Right ventricle myocardium superior (tissue), 1 donor: ENCODE results near the gene GIMAP1. TPM values are rescaled to one million over a fixed set of nuclear protein-coding genes. Genes with fewer than 3 reads are reported as not detected.

Experiments
- ATAC-seq: fragments of 200-7000 bp; cut with Tn5 transposase; one replicate; pipeline ENCODE4 v1.9.1; 2020; ENCODE audit warnings: mild to moderate bottlenecking; ENCODE audit not compliant: poor library complexity
- DNase-seq: peaks from one replicate; pipeline ENCODE4 v3.0.0-alpha.2; 2020
- intact Hi-C: fragments of 100-400 bp; cut with DNase I; formaldehyde crosslinking; loops from one replicate; pipeline ENCODE4 v1.11.2; 2022
- total RNA-seq: library from RNA; stranded (reverse); fragmentation: NEBNext Ultra II Directional; extraction: Animal tissue kit (Norgen Biotek cat#: 25700); gene quantifications from one replicate; pipeline ENCODE4 v1.2.1, GENCODE V29; 2021
- donor health status: DM: no; HTN: yes; CAD: no; lungs with severe emphysema.

The GIMAP1 gene
- total RNA-seq, 1 donor from 2014 or later: 5.6 TPM

GRCh38 chr7:150740053-150740452, 23.6 kb downstream of the GIMAP1 start:
- ATAC-seq (no peak), DNase-seq (no peak)
- intact Hi-C loops: loop anchor here (5.0 to 10.0 kb wide), 2 partner anchors 115 to 288 kb away; partner anchors contain the start of gene GIMAP8

GRCh38 chr7:150742286-150742968, 26.0 kb downstream of the GIMAP1 start:
- ATAC-seq (no peak), DNase-seq (no peak)
- intact Hi-C loops: loop anchor here (5.0 to 10.0 kb wide), 2 partner anchors 118 to 290 kb away; partner anchors contain the start of gene GIMAP8

GRCh38 chr7:150744041-150744656, 27.7 kb downstream of the GIMAP1 start:
- ATAC-seq: no peak
- intact Hi-C loops: loop anchor here (5.0 to 10.0 kb wide), 2 partner anchors 119 to 292 kb away; partner anchors contain the start of gene GIMAP8
- no peak for DNase-seq

- DNase-seq (no peak), ATAC-seq (no peak)
- intact Hi-C loops: loop anchor here (10.0 kb wide), 1 partner anchor 120 kb away; no protein-coding TSS in a partner anchor
Observed at GRCh38 chr7:150745086-150745485, 28.7 kb downstream of the GIMAP1 start.

- no peak for ATAC-seq
- DNase-seq: no peak
- intact Hi-C loops: loop anchor here (10.0 kb wide), 1 partner anchor 121 kb away; no protein-coding TSS in a partner anchor
Observed at GRCh38 chr7:150745876-150746275, 29.5 kb downstream of the GIMAP1 start.

GRCh38 chr7:150746921-150747320, 30.5 kb downstream of the GIMAP1 start:
- no peak for ATAC-seq
- DNase-seq: no peak
- intact Hi-C loops: loop anchor here (10.0 kb wide), 1 partner anchor 122 kb away; no protein-coding TSS in a partner anchor

GRCh38 chr7:150748376-150748775, 32.0 kb downstream of the GIMAP1 start:
- DNase-seq (no peak), ATAC-seq (no peak)
- intact Hi-C loops: loop anchor here (10.0 kb wide), 1 partner anchor 124 kb away; no protein-coding TSS in a partner anchor

GRCh38 chr7:150751702-150752101, 35.3 kb downstream of the GIMAP1 start:
- DNase-seq: no peak
- peak; percentile 92 for ATAC-seq
- intact Hi-C loops: no loop called here

GRCh38 chr7:150753239-150753638, 36.8 kb downstream of the GIMAP1 start:
- ATAC-seq (no peak), DNase-seq (no peak)
- intact Hi-C loops: no loop called here

GRCh38 chr7:150753826-150754603, 37.6 kb downstream of the GIMAP1 start:
- intact Hi-C loops: loop anchor here (2.0 kb wide), 1 partner anchor 303 kb away; the partner anchor contains the start of gene GIMAP8
- ATAC-seq (no peak), DNase-seq (no peak)

GRCh38 chr7:150754951-150755350, 38.5 kb downstream of the GIMAP1 start:
- intact Hi-C loops: loop anchor here (2.0 kb wide), 1 partner anchor 304 kb away; the partner anchor contains the start of gene GIMAP8
- ATAC-seq (no peak), DNase-seq (no peak)

- peak; percentile 15 for ATAC-seq
- no peak for DNase-seq
- intact Hi-C loops: loop anchor here (2.0 kb wide), 1 partner anchor 305 kb away; the partner anchor contains the start of gene GIMAP8
Observed at GRCh38 chr7:150755473-150756099, 39.2 kb downstream of the GIMAP1 start.

GRCh38 chr7:150756166-150756565, 39.8 kb downstream of the GIMAP1 start:
- no peak for ATAC-seq
- intact Hi-C loops: no loop called here
- DNase-seq: no peak

- ATAC-seq: peak; percentile 64
- DNase-seq: no peak
- intact Hi-C loops: no loop called here
Observed at GRCh38 chr7:150756858-150757257, 40.4 kb downstream of the GIMAP1 start.

GRCh38 chr7:150759479-150759878, 43.1 kb downstream of the GIMAP1 start:
- intact Hi-C loops: no loop called here
- no peak for ATAC-seq
- DNase-seq: no peak

GRCh38 chr7:150766334-150766709, 49.9 kb downstream of the GIMAP1 start:
- no peak for ATAC-seq
- intact Hi-C loops: no loop called here
- DNase-seq: no peak

GRCh38 chr7:150769768-150770167, 53.4 kb downstream of the GIMAP1 start:
- intact Hi-C loops: no loop called here
- DNase-seq: no peak

More at GRCh38 chr7:150769768-150770167, 53.4 kb downstream of the GIMAP1 start:
- no peak for ATAC-seq
